ENCODE data around the gene PRKCA.
"Not testable (repeated sequence)": the region's sequence is repeated elsewhere in the genome, so short reads cannot be mapped to it uniquely, and the experiment has no call there.

The PRKCA gene

DNA sequence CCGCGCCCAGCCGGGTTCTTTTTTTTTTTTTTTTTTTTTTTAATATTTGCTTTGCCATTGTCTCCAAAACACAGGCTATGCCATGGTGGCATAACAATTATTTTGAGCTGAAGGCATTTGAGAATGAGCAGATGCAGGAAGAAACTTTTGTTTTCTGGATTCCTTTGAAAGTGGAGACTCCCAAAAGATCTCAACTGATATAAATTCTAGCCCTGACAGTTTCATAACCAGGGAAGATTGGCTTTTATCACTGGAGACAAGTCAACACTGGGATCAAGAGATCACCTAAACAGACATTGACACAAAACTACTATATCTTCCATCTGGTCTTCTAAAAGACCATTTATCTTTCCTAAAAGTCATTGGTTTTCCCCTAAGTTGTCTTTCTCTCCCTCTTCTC is 10.1 kb upstream of the PRKCA start:
- DNase-seq: no peak

DNA sequence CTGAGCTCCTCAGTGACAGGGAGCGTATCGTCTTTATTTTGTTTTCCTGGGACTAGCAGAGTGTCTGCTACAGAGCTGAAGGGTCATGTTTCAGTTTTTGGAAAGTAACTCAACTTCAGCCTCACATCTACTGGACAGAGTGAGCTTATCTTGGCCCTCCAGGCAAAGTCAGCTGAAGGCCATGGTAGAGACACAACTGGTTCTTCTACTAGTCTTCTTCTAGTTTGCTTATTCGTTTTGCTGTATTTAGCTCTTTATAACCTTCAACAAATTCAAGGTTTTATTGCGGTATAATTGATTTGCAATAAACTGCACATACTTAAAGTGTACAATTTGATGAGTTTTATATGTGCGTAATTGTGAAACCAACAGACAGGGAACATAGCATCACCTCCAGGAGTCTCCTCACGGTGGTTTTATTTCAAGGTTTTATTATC is 6.1 kb upstream of the PRKCA start:
- no peak for DNase-seq

DNA sequence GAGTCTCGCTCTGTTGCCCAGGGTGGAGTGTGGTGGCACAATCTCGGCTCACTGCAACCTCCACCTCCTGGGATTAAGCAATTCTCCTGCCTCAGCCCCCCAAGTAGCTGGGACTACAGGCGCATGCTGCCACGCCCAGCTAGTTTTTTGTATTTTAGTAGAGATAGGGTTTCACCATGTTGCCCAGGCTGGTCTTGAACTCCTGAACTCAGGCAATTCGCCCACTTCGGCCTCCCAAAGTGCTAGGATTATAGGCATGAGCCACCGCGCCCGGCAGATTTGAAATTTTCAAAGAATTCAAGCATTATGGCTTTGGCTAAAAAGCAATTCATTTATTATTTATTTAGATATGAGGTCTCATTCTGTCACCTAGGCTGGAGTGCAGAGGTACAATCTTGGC is 5.0 kb upstream of the PRKCA start:
- not testable (repeated sequence) for DNase-seq

GRCh38 chr17:66299711-66300110 is 2.7 kb upstream of the PRKCA start:
- no peak for DNase-seq

GRCh38 chr17:66300956-66301355 is 1.5 kb upstream of the PRKCA start:
- no peak for DNase-seq

DNA sequence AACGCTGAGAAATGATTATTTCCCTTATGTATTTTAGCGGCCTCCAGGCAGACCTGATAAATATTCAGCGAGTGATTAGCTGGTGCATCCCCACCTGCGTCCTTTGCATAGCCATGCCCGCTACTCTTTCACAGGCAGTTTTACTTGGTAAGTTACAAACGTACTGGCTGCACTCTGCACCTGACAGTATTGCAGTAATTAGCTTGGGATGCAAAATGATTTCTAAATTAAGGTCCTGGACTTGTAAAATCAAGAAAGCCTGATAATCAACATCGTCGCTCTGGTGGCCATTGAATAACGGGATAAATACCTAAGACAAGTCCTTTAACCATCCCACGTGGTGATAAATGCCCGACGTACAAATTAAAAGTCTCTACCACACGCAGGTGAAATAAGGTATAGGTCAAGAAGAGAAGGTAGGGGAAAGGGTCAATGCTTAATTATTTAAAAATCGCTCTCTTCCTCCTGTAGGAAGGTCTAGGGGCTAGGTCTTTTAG is 998 bp upstream of the PRKCA start:
- no peak for DNase-seq

DNA sequence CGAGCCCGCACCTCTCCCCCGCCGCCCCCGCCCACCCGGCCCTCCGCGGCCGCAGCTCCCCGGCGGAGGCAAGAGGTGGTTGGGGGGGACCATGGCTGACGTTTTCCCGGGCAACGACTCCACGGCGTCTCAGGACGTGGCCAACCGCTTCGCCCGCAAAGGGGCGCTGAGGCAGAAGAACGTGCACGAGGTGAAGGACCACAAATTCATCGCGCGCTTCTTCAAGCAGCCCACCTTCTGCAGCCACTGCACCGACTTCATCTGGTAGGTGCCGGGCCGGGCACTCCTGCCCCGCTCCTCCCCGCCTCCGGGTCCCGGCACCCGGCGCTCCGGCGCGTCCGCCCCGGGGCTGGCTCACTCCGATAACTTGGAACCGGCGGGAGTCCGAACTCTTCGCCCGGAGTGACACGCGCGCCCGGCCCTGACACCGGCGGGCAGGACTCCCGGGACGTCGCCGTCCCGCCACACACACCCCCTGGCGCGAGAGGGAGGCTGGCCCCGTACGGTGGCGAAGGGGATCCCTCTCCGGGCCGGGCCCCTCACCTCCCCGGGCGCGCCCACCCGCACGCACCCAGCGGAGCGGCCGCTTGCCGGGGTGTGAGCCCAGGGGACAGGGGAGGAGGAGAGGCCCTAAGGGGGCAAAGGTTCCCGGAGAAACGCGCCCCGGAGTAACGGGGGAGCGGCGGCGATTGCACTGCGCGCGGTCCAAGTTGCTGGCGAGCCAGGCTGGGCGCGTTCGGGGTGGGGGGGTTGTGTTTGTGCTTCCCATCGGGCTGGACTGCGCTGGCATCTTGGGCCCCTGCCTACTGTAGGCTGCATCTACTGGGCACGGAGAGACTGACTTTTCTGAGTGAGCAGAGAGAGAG is 581 bp downstream of the PRKCA start:
- DNase-seq: peak; percentile 49

DNA sequence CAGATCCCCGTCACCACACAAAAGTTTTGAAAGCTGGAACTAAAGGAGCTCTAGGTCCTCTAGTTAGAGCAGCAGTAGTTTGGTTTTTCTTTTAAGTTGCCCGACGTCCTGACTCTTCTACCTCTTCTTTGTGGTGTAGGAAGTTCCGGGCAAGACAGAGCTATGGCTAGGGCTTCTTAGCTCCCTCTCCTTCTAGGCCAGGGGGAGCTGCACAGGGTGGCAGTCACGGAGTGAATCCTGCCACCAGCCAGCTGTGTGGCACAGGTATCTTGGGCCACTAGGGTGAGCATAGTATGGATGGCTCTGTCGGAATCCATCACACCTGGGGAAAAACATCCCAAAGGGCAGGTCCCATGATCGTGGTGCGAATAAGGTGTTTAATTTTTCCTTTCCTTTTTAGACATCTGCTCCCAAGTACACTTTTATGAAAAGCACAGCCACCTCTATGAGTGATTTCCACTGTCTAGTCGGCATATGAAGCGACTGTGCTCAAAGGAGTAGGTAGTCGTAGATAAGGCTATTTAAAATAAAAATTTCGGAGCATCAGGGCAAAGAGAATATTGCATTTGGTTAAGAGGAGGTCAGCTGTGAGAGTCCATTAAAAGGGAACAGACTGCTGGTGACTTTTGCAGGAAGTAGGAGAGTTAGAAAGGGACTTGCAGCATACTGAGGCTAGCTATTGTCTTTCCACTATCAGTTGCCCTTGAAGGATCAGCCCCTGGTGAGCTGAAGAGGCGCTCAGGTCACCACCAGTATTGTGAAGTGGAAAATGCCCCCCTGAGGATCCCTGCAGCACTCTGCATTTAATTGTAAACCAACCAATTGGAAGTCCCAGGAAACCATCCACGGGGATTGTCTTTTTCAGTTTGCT is 2.1 kb downstream of the PRKCA start:
- peak; percentile 38 for DNase-seq

- peak; percentile 79 for DNase-seq
Observed at GRCh38 chr17:66306446-66306845, 4.0 kb downstream of the PRKCA start.

GRCh38 chr17:66307257-66307656 is 4.8 kb downstream of the PRKCA start:
- DNase-seq: no peak

- DNase-seq: no peak
Observed at GRCh38 chr17:66308856-66309255, 6.4 kb downstream of the PRKCA start.

DNA sequence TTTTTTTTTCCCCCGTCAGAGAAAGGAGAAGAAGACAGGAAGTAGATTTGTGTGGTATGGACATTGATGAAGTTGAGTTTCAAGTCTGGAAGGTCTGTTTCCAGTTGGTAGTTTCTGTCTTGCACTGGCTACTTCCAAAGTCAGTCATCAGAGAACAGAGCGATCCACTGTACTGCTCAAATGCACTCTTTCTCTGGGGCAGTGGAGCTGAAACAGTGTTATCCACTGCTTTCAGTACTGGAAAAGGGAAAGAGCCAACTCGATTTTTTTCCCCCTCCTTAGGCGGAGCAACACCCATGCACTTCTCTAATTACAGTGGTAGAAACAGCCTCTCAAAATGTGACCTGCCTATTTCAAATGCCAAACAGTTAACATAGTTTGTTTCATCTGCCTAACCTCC is 7.4 kb downstream of the PRKCA start:
- DNase-seq: no peak

GRCh38 chr17:66310528-66311148 is 8.2 kb downstream of the PRKCA start:
- DNase-seq: no peak

GRCh38 chr17:66312912-66313311 is 10.5 kb downstream of the PRKCA start:
- DNase-seq: no peak

DNA sequence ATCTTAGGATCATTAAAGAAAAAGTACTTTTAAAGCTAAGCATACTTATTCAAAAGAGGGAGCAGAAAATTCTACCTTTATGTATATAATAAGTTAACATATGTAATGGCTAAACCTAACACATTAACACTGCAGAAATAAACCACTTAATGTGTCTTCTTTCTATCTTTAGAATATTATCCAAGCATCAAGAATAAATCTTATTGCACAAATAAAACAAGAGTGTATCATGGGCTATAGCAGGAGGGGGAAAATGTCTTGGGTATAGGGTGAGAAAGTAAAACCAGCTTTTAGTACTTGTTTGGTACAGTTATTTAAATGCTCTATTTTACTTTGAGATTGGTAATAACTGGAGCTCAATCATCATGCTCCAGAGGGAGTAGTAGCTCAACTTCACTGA is 10.9 kb downstream of the PRKCA start:
- no peak for DNase-seq

GRCh38 chr17:66313995-66314659 is 11.7 kb downstream of the PRKCA start:
- DNase-seq: no peak

GRCh38 chr17:66317629-66318028 is 15.2 kb downstream of the PRKCA start:
- DNase-seq: peak; percentile 61

DNA sequence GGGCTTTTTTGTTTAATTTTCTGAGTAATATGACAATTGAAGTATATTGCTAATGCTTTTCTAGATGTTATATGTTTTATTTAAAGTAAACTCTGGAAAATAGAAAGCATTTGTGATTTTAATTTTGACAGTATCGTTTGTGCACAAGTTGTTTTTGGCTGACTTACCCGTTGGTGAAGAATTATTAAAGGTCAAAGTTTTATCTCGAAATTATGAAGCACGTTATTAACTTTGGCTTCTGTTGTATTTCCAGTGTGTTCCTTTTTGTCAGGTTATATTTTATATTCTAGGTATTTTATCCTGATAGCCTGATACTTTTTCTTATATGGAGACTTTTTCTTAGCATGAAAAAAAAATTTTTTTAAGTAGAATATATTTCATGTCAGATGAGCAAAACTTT is 16.8 kb downstream of the PRKCA start:
- no peak for DNase-seq

GRCh38 chr17:66322764-66323163 is 20.4 kb downstream of the PRKCA start:
- DNase-seq: no peak

DNA sequence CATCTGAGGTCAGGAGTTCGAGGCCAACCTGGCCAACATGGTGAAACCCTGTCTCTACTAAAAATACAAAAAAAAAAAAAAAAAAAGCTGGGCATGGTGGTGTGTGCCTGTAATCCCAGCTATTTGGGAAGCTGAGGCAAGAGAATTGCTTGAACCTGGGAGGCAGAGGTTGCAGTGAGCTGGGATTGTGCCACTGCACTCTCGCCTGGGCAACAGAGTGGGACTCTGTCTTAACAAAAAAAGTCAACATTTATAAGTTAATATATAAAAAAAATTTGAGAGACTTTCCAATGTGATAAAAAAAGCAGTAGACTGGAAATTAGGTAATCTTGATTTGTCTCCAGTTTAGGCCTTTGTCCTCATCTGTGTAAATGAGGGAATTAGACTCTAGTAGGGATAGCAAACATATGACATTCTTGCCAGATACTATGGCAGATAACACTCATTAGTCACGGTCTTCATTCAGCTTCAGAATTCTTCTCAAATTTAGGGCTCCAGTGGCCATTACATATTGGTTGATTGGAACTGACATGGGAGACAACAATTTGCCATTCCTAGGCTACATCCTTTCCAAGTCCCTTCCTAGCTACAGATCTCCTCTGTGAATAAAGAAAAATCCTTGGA is 22.1 kb downstream of the PRKCA start:
- not testable (repeated sequence) for DNase-seq

GRCh38 chr17:66326476-66327047 is 24.1 kb downstream of the PRKCA start:
- DNase-seq: no peak

- DNase-seq: no peak
Observed at GRCh38 chr17:66330646-66331037, 28.2 kb downstream of the PRKCA start.

All from HCEC 1CT (cell line).